ENCODE results near the gene ZNF789. TPM values are rescaled to one million over a fixed set of nuclear protein-coding genes. Genes with fewer than 3 reads are reported as not detected.

Gene ZNF789
- total RNA-seq, 1 experiment from 2014 or later = 7.0 TPM

DNA sequence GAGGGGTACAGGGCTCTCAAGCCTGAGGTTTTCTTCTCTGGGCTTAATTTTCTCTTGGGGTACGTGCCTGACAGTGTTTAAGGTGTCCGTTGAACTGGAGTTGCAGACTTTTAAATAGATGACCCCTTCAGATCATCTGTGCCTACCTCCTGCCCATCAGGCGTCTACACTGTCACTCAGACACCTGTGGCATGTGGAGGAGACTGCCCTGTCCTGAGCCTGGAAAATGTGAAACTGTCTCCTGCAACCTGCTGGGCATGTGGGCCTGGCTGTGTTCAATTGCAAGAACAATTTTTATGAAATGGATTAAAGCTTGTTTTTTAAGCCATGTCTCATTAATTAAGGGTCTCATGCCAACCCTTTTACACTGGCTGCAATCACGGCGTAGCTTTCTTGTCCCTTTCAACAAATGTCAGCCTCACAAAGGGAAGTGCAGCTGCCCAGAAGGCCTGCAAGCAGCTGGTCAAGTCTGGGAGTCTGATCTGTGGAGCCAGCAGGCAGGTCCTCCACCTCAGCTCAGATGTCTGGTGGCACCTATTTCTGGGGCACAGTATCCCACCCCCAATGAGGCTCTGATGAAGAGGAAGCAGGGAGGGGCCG lies 15.5 kb upstream of the ZNF789 start:
- DNase-seq (ENCODE audit: extremely low read depth, low read depth) = no peak

DNA sequence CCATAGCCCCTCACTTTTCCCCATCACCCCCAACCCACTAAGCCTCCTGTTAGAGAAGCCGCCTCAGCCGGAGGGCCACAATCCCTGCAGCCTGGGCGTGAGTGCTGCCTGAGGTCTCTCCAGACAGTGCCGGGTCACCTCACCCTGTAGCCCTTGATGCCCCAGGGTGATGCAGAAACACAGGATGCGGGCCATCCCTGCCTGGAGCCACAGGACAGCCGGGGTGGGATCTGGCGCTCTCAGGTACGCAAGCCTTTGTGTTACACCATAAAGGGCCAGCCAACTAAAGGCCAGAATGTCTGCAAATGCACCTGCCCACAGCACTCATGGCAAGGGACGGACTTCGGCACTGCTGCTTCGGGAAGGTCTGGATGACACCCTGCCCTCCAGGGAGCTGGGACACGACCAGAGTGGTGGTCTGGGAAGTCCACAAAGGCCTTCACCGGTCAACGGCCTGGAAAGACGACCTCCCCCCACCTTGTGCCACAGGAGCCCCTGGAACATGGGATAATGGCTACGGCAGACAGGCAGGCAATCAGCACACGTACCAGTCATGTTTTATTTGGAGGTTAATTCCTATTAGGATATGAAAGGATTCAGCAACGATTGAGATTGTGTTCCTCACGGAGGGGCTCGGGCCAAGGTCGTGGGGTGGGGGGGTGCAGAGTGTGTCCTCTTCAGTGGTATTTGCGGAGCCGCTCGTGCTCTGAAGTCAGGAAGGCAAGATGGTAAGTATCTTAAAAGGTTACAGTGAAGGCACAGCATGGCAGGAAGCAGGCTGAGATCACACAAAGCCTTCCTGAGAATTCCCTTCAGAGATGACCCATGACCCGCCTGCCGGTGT lies 14.8 kb upstream of the ZNF789 start:
- DNase-seq (ENCODE audit: extremely low read depth, low read depth) = no peak

DNA sequence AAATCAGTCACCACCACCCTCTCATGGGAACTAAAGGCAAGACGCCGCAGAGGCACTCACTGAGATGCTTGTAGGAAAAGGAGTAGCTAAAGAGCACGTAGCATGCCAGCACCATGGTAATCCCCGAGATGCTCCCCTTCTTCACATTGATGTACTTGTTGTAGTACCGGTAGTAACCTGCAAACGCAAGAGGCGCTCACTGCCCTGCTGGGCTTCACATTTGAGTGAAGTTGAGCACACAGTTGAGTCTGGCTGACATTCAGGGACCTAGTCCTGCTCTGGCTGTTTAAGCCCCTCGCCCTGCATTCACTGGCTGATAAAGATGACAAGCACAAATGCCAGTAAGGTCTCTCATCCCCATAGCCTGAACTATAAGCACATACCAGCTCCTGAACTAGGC lies 13.6 kb upstream of the ZNF789 start:
- DNase-seq (ENCODE audit: extremely low read depth, low read depth) = no peak

DNA sequence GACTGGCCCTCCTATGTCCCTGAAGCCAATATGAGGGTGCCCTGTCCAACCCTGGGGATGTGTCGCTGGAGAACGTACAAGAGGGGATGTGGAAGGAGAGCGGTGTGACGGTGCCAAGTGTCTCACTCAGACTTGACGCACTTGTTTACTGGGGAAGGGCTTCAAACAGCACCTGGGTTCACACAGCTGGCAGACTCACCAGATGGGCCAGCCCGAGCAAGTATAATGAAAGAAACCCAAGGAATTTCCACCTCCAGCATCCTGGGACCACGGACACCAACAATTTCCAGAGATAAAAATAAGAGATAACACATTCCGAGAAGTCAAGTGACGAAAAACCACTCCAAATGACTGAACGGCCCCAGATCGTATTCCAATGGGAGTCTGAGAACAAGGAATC lies 12.0 kb upstream of the ZNF789 start:
- DNase-seq (ENCODE audit: extremely low read depth, low read depth) = no peak

DNA sequence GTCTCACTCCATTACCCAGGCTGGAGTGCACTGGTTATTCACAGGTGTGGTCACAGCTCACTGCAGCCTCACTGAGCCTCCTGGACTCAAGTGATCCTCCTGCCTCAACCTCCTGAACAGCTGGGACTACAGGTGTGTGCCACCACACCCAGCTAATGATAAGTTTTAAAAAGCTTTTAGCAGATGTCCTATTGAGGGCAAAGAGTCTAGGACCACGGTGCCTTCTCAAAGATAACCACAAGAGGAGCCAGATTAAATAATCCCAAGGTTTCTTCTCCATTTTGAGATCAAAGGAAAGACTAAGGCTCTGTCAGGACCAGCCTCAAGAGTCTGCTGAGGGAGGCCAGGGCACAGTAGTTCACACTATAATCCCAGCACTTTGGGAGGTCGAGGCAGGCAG lies 11.5 kb upstream of the ZNF789 start:
- no peak for DNase-seq (ENCODE audit: extremely low read depth, low read depth)

DNA sequence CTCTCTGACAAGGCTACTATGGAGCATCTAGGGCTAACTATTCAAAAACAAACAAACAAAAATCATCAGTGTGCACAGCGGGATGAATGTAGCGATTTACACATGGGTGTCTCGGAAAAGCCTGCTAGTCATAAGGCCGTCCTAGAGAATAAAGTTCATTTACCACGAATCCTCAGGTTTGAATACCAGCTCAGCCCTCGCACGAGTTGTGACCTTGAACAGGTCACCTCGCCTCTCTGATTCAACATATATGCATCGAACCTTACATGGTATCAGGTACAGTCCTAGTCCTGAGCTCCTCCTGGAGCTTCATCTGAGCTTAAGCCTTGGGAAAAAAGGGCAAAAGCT lies 7.3 kb upstream of the ZNF789 start:
- DNase-seq (ENCODE audit: extremely low read depth, low read depth) = no peak

DNA sequence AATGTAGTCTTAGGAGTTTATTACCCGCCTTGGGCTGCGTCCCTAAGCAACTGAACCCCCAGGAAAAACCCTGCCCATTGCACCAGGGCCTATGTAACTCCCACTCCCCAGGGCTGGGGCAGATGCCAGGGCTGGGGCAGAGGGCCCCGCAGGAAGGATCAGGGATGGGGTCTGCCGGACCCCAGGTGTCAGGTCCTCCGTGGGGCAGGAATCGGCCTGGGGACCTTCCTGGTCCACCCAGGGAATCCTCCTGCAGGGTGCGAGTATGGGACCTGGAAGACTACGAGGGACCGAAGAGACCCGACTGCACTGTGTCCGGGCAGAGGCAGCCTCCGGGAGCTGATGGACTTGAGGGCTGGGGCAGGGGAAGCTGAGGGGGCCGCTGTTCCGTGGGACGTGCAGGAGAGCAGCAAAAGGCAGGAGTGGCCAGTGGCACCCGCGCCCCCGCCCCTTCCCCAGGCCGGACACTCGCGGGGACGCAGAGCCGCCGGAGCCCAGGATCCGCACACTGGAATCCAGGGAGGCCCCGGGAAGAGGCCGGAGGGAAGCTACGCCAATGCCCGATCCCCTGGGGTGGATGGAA lies 4.3 kb upstream of the ZNF789 start:
- DNase-seq (ENCODE audit: extremely low read depth, low read depth) = no peak

DNA sequence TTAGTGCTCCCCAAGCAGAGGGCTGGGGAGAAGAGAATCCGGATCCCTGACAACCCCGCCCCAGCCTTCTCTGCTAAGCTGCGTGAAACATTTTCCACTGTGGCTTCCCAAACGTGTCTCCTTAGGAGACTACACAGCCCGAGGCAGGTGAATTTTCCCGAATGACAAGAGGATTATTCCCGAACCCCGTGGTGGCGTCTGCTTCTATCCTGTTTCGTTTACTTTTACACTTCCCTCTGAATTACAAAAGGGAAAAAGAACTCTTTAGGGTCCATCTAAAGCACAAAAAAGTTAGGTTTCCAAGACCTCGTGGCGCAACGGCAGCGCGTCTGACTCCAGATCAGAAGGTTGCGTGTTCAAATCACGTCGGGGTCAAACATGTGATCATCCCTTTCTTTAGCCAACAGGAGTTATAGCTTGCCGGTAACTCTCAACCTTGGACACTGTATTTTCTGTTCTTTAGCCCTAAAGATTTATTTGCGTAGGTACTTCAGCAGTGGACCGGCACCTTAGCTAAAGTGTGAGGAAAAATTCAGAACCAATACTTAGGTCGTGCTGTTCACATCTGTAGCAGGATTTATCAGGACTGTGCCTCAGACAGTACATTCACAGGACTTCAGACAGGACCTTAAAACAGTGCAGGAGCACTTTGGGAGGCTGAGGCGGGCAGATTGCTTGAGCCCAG lies 3.2 kb upstream of the ZNF789 start:
- no peak for DNase-seq (ENCODE audit: extremely low read depth, low read depth)

DNA sequence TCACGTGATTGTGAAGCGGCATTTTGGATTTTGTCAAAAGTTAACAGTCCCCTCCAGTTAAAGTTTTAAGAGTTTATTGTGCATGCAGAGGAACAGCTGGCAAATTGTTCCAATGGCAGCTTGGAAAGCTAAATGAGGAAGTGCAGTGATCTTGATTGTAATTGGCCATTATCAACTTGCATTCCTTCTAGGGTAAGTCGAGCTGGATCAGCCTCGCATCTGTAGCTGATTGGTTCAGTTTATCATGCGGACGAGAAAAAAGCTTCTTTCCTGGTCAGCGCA lies 566 bp downstream of the ZNF789 start:
- no peak for DNase-seq (ENCODE audit: extremely low read depth, low read depth)

DNA sequence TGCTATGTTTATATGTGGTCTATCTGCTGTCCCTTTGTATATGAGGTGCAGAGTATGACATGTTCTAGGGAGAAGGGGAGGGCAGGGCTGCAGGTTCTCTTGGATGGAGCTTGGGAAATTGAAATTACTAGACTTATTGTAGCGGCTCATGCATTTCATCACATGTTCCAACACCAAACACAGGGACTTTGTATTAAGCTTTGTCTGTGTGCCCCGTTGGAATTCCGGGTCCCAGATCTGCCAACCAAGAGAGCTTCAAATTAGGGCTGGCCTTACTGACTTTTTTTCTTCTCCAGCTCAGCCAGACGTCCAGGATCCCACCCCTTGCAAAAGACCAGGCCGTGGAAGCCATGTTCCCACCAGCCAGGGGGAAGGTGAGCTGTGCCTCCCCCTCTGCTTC lies 3.4 kb downstream of the ZNF789 start:
- no peak for DNase-seq (ENCODE audit: extremely low read depth, low read depth)

DNA sequence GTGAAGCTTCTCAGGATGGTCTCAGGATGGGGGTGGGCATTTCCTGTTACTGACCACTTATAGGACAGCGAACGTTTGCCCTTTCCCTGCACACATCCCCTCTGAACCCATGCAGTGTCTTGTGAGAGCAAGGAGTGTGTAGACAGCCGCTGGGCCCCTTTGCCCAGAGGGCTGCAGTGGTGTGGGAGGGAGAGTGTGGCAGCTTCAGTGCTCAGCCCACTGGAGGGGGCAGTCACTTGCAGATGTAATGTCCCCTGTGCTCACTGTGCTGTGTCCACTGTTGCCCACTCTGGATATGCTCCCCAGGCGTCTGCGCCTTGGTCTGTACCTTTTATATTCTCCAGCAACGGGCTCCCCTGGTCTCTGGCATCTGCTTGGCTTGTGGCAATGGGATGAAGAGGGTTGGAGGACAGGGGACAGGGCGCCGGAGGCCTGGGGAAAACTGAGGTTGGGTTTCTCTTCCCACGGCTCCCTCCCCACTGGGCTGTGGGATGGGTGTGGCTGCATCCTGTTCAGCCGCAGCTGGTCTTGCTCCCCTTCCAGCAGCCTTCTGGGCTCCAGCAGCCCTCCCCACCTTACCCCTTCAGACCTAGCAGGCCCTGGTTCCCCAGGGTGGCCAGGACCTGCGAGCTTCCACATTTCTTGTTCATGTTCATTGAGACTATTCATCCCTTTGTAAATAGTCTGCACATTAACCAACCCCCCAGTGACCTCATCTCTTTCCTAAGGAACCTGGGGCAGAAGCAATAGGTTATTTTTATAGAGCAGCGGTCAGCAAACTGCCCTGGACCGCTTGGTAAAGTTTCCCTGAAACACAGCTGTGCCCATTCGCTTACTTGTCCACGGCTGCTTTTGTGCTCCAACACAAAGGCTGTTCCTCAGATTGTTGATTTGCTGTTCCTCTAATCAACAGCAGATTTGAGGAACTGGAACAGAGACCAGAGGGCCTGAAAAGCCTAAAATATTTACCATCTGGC lies 6.1 kb downstream of the ZNF789 start:
- DNase-seq (ENCODE audit: extremely low read depth, low read depth) = no peak

DNA sequence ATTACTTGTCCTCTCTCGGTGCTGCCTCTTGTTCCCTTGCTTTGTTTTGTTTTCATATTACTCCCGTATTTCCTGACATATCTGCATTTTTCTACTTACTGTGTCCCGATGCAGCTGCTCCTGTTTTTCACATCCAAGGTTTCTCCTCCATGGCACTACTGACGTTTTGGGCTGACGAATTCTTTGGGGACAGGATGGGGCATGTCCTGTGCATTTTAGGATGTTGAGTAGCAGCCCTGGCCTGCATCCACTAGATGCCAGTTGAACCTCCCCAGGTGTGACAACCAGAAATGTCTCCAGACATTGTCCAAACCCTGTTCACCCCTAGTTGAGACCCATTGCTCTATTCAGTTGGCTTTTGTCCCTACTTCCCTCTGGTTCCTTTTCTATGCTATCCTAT lies 12.4 kb downstream of the ZNF789 start:
- no peak for DNase-seq (ENCODE audit: extremely low read depth, low read depth)

DNA sequence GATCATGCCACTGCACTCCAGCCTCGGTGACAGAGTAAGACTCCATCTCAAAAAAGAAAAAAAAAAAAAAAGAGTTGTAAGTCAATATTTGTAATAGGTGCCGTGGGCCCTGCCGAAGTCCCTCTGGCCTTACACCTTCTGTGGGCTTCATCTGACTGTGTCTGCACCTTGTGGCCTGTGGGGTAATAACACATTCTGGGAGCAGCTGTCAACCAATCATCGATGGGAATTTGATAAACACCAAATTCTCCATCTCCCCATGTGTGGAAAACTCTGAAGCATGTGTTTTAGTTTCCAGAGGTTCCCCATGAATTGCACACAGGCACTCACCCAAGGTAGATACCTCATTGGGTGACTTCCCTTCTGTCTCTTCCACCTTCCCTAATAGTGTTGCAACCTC lies 16.5 kb downstream of the ZNF789 start:
- DNase-seq (ENCODE audit: extremely low read depth, low read depth) = no peak

DNA sequence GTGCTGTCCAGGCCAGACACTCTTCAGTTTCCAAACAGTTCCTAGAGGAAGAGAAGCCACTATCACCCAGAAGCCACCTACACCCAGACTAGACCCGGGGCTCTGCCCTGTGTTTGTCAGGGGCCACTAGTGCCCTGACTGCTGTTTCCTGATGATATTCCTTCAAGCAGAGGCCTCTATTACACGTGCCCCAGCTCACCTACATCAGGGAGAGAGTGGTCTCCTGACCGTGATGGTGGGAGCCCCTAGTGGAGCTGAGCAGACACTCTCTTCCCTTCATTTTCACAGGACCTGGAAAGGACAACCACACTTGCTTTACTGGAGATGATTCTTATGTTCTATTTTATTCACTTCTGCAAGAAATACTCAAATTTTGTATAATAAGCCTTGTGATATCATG lies 18.2 kb downstream of the ZNF789 start:
- DNase-seq (ENCODE audit: extremely low read depth, low read depth) = no peak

DNA sequence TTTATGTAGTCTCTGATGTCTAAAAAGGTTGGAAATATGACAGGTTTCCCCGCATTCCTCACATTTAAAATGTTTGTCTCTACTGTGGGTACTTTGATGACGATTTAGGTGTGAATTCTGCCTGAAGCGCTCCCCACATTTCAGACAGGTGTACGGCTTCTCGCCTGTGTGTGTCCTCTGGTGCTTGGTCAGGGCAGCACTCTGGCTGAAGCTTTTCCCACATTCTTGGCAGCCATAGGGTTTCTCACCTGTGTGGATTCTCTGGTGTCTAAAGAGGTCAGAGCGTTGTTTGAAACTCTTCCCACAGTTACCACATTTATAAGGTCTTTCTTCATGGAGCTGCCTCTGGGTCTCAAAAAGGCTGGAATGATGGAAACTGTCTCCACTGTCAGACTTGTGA lies 21.1 kb downstream of the ZNF789 start:
- no peak for DNase-seq (ENCODE audit: extremely low read depth, low read depth)

DNA sequence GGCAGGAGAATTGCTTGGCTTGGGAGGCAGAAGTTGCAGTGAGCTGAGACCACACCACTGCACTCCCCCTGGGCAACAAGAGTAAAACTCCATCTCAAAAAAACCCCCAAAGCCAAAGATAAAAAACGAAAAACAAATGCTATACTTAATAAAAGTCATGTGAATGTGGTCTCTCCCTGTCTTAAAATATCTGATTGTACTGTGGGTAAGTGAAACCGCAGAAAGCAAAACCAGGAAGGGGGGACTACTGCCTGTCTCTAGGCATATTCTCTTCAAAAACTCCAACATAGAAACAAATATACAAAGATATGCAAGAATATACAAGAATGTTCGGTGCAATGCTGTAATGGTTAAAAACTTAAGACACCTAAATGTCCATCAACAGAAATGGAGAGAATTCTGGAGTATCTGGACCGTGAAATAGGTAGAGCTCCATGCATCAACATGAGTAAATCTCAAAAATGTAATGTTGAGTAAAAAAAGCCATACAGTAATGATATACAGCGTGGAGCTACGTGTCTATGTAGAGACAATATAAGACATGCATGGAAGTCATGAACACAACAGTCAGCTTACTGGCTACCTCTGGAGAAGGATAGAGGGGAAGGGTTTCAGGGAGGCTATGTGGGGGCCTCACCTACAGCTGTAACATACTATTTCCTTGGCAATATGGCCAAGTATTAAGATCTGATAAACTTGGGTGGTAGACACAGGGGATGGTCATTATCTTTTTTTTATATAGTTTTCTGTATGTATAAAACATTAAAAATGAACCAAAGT lies 25.3 kb downstream of the ZNF789 start:
- no peak for DNase-seq (ENCODE audit: extremely low read depth, low read depth)

DNA sequence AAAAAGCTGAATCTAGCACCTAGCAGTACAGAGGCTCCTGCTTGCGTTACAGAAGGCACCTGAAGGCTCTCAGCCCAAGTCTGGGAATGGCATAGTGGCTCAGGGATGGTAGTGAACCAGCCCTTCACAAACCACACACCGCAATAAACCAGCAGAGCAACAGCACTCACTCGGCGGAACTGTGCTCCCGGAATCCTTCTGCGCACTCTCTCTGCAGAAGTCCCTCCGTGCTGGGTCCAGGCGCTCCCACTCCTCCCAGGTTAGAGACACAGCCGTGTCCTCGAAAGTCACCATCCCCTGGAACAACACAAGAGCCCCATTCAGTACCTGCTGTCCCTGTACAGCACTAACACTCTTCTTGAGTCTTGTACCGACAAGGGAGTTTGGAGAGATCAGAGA lies 25.9 kb downstream of the ZNF789 start:
- DNase-seq (ENCODE audit: extremely low read depth, low read depth) = no peak

DNA sequence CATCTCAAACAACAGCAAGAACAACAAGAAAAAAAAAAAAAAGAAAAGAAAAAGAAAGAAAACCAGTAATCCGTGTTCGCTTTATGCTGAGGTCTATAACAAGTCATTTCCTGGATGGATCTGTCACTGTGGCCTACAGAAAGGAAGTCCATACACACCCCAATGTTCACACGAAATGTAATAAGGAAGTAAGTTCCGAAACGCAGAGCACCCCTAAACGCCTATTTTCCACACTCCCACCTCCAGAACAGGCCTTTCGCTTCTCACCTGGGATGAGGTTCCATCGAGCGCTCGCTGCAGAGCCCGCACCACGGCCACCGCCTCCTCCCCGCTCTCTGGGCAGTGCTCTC lies 26.7 kb downstream of the ZNF789 start:
- DNase-seq (ENCODE audit: extremely low read depth, low read depth) = no peak

DNA sequence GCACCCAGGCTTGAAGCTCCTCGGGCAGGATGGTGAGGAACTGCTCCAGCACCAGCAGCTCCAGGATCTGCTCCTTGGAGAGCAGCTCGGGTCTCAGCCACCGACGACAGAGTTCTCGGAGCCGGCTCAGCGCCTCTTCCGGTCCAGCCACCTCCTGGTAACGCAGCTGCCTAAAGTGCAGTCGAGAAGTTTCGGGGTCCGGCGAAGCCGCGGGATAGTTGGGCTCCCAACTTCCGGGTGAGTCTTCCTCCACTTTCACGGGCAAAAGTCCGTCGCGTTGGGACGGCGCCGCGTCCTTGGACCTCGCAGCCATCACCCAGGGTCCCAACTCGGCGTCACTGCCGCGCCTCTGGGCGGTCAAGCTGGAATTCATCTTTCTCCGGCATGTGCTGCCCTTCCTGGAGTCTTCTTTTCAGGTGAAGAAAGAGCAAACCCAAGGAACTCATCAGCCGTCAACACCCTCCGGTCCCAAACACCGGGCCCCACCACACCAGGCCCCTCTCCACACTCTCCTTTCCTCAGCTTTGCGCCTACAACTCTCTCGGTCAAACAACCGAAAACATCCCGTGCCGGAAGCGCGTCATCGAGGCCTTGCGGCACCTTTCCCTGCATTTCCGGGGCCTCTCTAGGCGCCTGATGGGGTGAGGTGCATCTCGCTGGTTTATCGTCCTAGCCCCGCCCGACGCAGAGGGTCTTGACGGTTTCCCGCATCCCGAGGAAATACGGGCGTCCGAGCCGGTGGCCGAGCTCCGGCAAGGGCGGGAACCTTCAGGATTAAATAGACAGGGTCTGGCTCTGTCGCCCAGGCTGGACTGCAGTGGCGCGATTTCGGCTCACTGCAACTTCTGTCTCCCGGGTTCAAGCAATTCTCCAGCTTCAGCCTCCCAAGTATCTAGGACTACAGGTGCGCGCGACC lies 27.3 kb downstream of the ZNF789 start, which contains the start of gene ZNF394:
Gene ZNF394 (minus strand): TSS at position 561 of the 916 bp plus-strand sequence. CDS start 188 bp downstream, at position 373.
- peak; percentile 91 for DNase-seq (ENCODE audit: extremely low read depth, low read depth)
